Activated CD8-positive, alpha-beta memory T cell treated with anti-CD3 and anti-CD28 coated beads for 1 hour (primary cell): ENCODE data around the gene IQSEC1.
"Not testable (repeated sequence)": the region's sequence is repeated elsewhere in the genome, so short reads cannot be mapped to it uniquely, and the experiment has no call there.

Experiments used
- DNase-seq, 2 donors: peaks; one replicate each; pipeline ENCODE4 v3.0.0-alpha.2; 2020; ENCODE audit warnings: low read depth in 1 of 2; ENCODE audit errors: extremely low read depth in 1 of 2

IQSEC1 gene

GRCh38 chr3:12884790-12885582 lies 188.2 kb downstream of the IQSEC1 start:
- DNase-seq: no peak

DNA sequence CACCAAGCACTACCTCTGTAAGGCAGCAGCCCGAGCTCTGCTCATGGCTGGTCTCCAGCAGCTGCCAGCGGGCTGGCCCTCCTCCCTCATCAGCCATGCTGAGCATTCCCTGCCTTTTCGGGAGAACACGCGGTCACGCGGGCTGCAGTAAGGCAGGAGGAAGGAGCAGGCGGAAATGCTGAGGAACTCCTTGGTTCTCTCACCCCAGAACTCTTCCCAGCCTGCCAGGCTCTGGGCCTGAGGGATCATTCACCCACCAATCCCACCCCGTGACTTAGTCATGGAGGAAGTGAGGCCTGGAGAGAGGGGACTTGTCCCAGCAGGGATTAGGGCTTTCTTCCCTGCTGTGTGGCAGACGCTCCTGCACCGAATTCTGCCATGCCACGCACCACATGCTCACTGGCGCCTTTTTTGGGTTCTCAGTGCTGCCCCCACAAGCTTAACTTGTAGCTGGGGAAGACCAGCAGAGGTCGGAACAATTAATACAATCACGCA lies 189.0 kb downstream of the IQSEC1 start:
- no peak for DNase-seq

GRCh38 chr3:12882336-12883310 lies 190.6 kb downstream of the IQSEC1 start:
- DNase-seq: no peak

GRCh38 chr3:12881858-12882257 lies 191.4 kb downstream of the IQSEC1 start:
- DNase-seq: not testable (repeated sequence)

DNA sequence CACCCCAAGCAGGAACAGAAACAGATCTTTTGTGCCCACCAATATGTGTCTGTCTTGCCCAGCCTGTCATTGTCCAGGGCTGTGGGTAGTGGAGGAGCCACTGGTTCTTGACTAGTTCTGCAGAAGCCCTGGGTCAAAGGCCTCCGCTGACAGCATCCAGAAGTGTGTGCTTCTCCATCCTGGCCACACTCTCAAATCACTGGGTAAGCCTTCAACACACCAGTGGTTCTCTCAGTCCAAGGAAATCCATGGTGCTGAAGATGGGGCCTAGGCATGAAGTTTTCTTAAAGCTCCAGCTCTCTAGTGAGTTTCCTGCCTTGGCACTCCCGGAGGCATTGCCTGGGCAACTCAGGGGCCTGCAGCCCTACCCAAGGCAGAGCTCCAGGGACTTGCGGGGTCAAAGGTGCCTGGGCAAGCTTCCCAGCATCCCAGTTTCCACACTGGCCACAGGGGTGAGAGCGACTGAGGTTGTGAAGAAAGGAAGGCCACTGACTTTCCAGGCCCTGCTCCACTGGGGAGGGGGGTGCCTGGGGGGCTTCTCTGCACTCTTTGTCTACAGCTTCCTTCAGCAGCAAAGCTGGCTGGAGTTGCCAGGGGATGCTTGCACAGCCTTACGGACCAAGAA lies 193.9 kb downstream of the IQSEC1 start:
- no peak for DNase-seq

DNA sequence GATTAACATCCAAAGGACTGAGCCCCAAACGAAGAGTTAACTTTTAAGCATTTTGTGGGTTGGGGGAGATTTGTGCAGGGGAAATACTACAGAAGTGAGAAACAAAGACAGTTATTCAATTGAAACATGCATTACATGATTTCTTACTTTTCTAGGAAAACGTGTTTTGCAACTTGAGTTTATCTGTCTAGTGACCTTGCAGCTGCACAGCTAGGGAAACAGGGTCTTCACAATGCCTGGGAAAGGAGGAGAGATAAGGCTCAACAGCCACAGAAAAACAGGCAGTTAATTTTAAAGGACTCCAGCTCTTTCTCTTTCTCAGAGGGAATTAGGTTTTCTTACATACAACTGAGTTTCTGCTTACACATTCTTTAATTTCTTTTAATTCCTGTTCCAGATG lies 194.5 kb downstream of the IQSEC1 start:
- DNase-seq: not testable (repeated sequence)

- DNase-seq: no peak
These were observed 195.1 kb downstream of the IQSEC1 start for GRCh38 chr3:12878141-12878574.

- no peak for DNase-seq
These were observed 196.2 kb downstream of the IQSEC1 start for GRCh38 chr3:12877040-12877439.

GRCh38 chr3:12875857-12876836 lies 197.1 kb downstream of the IQSEC1 start:
- DNase-seq: no peak

GRCh38 chr3:12871404-12871983 lies 201.7 kb downstream of the IQSEC1 start:
- DNase-seq: no peak

DNA sequence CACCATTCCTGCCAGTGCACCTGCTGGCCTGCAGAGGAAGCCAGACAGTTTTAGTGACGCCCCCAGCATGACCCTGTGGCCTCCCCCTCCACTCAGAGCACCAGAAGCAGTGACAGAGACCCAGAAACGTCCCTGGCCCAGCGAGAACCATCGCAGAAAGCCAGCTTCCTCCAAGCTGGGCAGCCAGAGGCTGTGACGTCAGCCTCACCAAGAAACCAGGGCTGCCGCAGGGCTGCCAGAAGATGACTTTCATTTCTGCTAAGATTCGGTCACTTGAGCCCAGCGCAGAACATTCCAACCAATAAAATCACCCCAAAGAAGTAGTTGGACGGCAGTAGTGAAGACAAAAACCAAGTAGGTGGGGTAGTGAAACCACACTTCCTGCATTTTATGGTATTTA lies 202.3 kb downstream of the IQSEC1 start:
- no peak for DNase-seq

DNA sequence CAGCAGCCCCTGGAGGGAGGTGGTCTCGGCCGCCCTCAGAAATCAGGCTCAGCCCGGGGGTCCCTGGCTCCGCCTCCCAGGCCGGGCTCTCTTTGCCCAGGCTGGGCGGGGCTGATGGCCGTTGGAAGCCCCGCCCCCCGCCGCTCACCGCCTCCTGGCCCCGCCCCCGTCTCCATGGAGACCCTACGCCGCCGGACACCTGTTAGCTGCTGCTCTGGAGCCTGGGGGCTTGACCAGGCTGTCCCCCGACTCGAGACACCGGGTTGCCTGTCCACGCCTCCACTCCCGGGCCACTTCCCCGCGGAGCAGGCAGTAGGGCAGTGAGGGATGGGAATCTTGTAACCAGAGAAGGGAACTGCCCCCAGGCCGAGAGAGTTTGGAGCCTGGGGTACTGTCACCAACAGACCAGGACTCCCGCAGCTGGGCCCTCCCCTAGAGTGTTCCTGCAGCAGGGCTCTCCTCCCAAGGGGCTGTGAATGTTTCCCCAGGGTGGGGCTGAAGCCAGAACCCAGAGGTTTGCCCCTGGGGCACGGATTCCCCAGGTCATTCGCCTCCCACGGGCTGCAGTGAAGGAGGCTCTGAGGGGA lies 204.1 kb downstream of the IQSEC1 start:
- DNase-seq: no peak

DNA sequence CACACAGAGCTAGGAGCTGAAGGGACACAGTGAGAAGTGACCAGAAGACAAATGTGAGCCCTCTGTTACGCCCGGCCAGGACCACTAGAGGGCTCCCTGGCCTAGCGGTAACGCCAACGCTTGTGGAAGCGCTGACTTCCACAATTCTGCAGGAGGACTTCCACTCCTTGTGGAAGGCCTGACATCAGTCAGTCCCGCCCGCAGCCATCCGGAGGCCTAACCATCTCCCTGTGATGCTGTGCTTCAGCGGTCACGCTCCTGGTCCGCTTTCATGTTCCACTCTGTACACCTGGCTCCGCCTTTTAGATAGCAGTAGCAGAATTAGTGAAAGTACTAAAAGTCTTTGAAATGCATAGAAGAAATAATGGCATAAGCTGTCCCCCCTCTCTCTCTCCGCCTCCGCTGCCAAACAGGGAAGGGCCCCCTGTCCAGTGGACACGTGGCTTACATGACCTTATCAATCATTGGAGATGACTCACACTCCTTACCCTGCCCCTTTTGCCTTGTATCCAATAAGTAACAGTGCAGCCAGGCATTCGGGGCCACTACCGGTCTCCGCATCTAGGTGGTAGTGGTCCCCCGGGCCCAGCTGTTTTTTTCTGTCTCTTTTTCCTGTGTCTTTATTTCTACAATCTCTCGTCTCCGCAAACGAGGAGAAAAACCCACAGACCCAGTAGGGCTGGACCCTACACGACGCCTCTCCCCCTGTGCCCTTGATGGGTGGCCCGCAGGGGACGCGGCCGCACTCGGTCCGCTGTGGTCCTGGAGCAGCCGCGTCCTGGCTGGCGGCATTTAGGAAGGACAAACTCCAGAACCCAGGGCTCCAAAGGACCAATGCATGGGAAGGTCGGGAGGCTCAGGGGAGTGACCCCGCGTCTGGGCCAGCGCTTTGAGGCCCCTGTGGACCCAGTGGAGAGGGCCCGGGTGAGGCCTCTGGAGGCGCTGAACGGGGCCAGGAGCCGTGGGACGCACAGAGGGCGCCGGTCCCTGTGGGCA lies 204.9 kb downstream of the IQSEC1 start:
- DNase-seq: peak in 1 of 2 donors; percentile 40

DNA sequence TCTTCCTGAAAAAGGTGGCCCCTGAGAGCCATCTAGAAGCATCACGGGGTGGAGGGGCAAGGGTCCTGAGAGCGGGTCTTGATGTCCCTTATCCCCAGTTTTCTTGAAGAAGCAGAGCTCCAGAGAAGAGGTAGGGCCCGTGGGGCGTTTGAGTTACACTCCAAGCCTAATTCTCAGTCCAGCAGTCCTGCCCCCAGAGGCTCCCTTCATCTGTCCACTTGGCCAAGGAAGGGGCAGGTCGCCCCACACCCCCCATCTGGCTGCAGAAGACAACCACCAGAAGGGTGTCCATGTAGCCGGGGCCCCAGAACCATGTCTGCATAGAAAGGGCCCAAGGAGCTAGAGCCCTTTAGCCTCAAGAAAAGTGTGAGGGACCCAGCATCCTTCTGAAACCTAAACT lies 206.4 kb downstream of the IQSEC1 start:
- DNase-seq: no peak

DNA sequence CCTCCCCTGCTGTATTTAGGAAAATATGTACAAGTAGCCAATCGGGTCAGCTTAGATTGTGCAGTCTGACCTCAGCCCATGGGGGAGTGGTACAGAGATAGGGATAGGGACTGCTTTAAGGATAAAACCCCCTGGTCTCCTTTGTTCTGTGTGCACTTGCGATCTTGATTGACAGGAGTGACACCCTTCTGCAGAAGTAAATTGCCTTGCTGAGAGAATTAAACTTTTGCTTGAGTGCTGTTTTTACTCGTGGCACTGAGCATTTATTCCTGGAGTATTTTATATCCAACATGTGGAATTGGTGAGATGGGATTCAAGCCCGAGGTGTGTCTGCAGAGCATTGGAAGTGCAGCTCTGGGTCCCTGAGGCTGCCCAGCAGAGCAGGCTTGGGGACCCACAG lies 208.0 kb downstream of the IQSEC1 start:
- DNase-seq: no peak

GRCh38 chr3:12862387-12862786 lies 210.8 kb downstream of the IQSEC1 start:
- DNase-seq: no peak

DNA sequence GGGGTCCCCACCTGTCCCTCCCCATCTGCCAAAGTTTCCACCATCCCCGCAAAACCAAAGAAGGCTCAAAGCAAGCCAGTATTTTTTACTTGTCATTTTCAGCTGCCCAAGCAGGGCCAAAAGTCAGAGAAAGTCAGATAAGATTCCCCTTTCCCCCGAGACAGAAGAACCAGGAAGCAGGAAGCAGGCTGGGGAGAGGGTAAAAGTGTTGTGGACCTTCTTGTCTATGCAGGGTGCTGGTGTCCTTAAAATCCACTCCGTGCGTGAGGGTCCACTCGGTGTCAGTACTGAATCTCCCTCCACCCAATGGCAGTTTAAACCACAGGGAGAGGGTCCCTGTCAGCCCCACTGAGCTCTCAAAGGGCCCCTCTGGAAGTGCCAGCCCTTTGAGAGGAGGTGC lies 211.6 kb downstream of the IQSEC1 start:
- no peak for DNase-seq

DNA sequence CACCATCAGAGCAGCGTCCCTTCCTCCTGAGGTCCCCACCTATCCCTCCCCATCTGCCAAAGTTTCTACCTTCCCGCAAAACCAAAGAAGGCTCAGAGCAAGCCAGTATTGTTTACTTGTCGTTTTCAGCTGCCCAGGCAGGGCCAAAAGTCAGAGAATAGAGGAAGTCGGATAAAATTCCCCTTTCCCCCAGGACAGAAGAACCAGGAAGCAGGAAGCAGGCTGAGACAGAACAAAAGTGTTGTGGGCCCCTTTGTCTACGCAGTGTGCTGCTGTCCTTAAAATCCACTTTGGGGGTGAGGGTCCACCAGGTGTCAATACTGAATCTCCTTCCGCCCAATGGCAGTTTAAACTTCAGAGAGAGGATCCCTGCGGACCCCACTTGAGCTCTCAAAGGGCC lies 213.4 kb downstream of the IQSEC1 start:
- DNase-seq: no peak
